K562 (cell line): Measurements from ENCODE around the gene CEMIP. TPM values are rescaled to one million over a fixed set of nuclear protein-coding genes. Genes with fewer than 3 reads are reported as not detected.
A peak's percentile ranks its signal among the peaks of the same experiment; 100 is the strongest.

ENCODE experiments used
- ATAC-seq: fragments of 200-7000 bp; cut with Tn5 transposase; 3 replicates; pipeline ENCODE4 v1.9.1; 2020; ENCODE audit warnings: moderate library complexity
- BruUV-seq: library from RNA; stranded (reverse); fragments of 400-500 nt; replicated peaks from 2 replicates; lab custom pipeline; 2021; lab: Mats Ljungman, UMichigan
- CTCF ChIA-PET: fragments of 300-600 bp; formaldehyde crosslinking; extraction: SDS; loops from one replicate; lab custom pipeline; 2021; ENCODE audit warnings: low intra/inter-chr PET ratio; lab: Yijun Ruan, JAX
- POLR2A ChIA-PET: fragments of 300-600, 350-650 bp; sonication (Branson Sonifier 250); formaldehyde crosslinking; extraction: SDS; loops from one replicate; lab custom pipeline; 2021; ENCODE audit warnings: antibody characterized with exemption, inconsistent platforms; lab: Yijun Ruan, JAX
- DNase-seq, 4 experiments: peaks; one replicate each; pipeline versions ENCODE4 v3.0.0 to v3.0.0-alpha.2; 2011 to 2018; ENCODE audit warnings: low spot score in 3 of 4, mixed read lengths in 3 of 4; ENCODE audit errors: extremely low read depth in 1 of 4
- FAIRE-seq: peaks from 2 replicates; lab custom pipeline; 2011; peaks lifted over from hg19 to GRCh38; lab: Jason Lieb, UNC
- H2AFZ ChIP-seq: 2 replicates; pipeline ENCODE4 v1.6.0; 2011; ENCODE audit warnings: low read depth, low read length, control low read depth, inconsistent platforms
- H3K27ac ChIP-seq: fragments of 200-600 bp; 3 replicates; pipeline ENCODE4 v1.8.0; 2011; ENCODE audit warnings: low read depth, mild to moderate bottlenecking, control low read depth, inconsistent platforms, low read length, moderate library complexity, mixed read lengths; ENCODE audit errors: extremely low read depth
- H3K27me3 ChIP-seq, 2 experiments: fragments of 300-600 bp in 1 of 2; 2 replicates in 1 of 2; 3 replicates in 1 of 2; pipeline versions ENCODE4 v1.6.0 to v1.8.0; 2011; ENCODE audit warnings: inconsistent platforms in 2 of 2, low read length in 2 of 2, mild to moderate bottlenecking in 1 of 2, mixed read lengths in 1 of 2, moderate library complexity in 1 of 2; ENCODE audit not compliant: control insufficient read depth in 2 of 2, insufficient read depth in 2 of 2
- H3K36me3 ChIP-seq: fragments of 300-600 bp; 3 replicates; pipeline ENCODE4 v1.8.0; 2011; ENCODE audit warnings: mild to moderate bottlenecking, low read length, inconsistent platforms; ENCODE audit not compliant: control insufficient read depth, insufficient read depth
- H3K4me1 ChIP-seq, 2 experiments: fragments of 200-600 bp in 1 of 2; replicated peaks in 1 of 2; 2 replicates in 1 of 2; 3 replicates in 1 of 2; pipeline versions ENCODE4 v1.5.1 to v1.8.0; 2011; ENCODE audit warnings: inconsistent platforms in 2 of 2, low read length in 2 of 2, mild to moderate bottlenecking in 1 of 2, mixed read lengths in 1 of 2, moderate library complexity in 1 of 2; ENCODE audit not compliant: control insufficient read depth in 2 of 2, insufficient read depth in 2 of 2
- H3K4me2 ChIP-seq: 2 replicates; pipeline ENCODE4 v1.6.1; 2011; ENCODE audit warnings: low read length, control low read depth, inconsistent platforms, mixed read lengths; ENCODE audit not compliant: insufficient read depth
- H3K4me3 ChIP-seq: fragments of 200-600 bp; sonication (generic), shearing (Covaris generic); 2 replicates; pipeline ENCODE4 v1.5.1; 2016; ENCODE audit warnings: control low read depth, inconsistent platforms
- H3K79me2 ChIP-seq: fragments of 200-600 bp; 3 replicates; pipeline ENCODE4 v1.8.0; 2011; ENCODE audit warnings: low read length, inconsistent platforms; ENCODE audit not compliant: control insufficient read depth, insufficient read depth
- H3K9ac ChIP-seq, 2 experiments: 2 replicates each; pipeline versions ENCODE4 v1.6.0 to v1.6.1; 2011; ENCODE audit warnings: low read depth in 2 of 2, low read length in 2 of 2, control low read depth in 1 of 2, inconsistent platforms in 1 of 2, mild to moderate bottlenecking in 1 of 2, mixed read lengths in 1 of 2; ENCODE audit not compliant: insufficient read depth in 1 of 2
- H3K9me1 ChIP-seq: one replicate; pipeline ENCODE4 v1.6.0; 2011; ENCODE audit warnings: inconsistent platforms, mild to moderate bottlenecking, low read length, moderate library complexity; ENCODE audit not compliant: control insufficient read depth, insufficient read depth
- H3K9me3 ChIP-seq: replicated peaks from 2 replicates; pipeline ENCODE4 v1.5.1; 2011; ENCODE audit warnings: low read depth, low read length, inconsistent platforms; ENCODE audit not compliant: control insufficient read depth, insufficient read depth
- H4K20me1 ChIP-seq: replicated peaks from 2 replicates; pipeline ENCODE4 v1.6.1; 2011; ENCODE audit warnings: low read length, inconsistent platforms, mixed read lengths; ENCODE audit not compliant: control insufficient read depth, insufficient read depth
- CREM ChIP-seq: IDR thresholded peaks from 2 replicates; pipeline ENCODE4 v1.6.1; 2014; ENCODE audit warnings: antibody characterized with exemption, low read depth
- ETS2 ChIP-seq: IDR thresholded peaks from 2 replicates; pipeline ENCODE4 v1.6.1; 2016; ENCODE audit warnings: borderline replicate concordance, missing genetic modification characterization, mild to moderate bottlenecking, moderate library complexity, missing compliant biosample characterization; ENCODE audit not compliant: poor library complexity, severe bottlenecking
- GTF2A2 ChIP-seq: IDR thresholded peaks from 2 replicates; pipeline ENCODE4 v1.6.1; 2016; ENCODE audit warnings: mild to moderate bottlenecking, missing genetic modification characterization, missing compliant biosample characterization
- HIVEP1 ChIP-seq: fragments of 250-450 bp; sonication (Bioruptor Pico); IDR thresholded peaks from 2 replicates; pipeline ENCODE4 v1.4.0; 2020; ENCODE audit warnings: mild to moderate bottlenecking
- HNRNPH1 ChIP-seq: fragments of 200-400 bp; formaldehyde crosslinking; optimal IDR thresholded peaks from 2 replicates; pipeline ENCODE3; 2017; ENCODE audit warnings: low read depth, mild to moderate bottlenecking, low read length, moderate library complexity
- SRF ChIP-seq, 2 experiments: fragments of 250-450, 450-650 bp in 1 of 2; sonication (Bioruptor Pico) in 1 of 2; sonication (generic) in 1 of 2; formaldehyde crosslinking; IDR thresholded peaks; 2 replicates each; pipeline versions ENCODE4 v1.5.0 to v1.5.1; 2020 to 2022; ENCODE audit warnings: mild to moderate bottlenecking in 1 of 2, missing genetic modification reagents in 1 of 2
- ZEB2 ChIP-seq: fragments of 450-650 bp; IDR thresholded peaks from 2 replicates; pipeline ENCODE4 v1.6.1; 2016
- ZFP36 ChIP-seq: fragments of 150-350 bp; IDR thresholded peaks from 2 replicates; pipeline ENCODE4 v1.6.1; 2018; ENCODE audit warnings: low read length, low read depth; ENCODE audit not compliant: partially characterized antibody
- WGBS: fragments of 100-300 bp; shearing (Covaris generic); methylation state at CpG from one replicate; pipeline ENCODE4 v1.1.6; 2016; ENCODE audit warnings: low coverage, mixed read lengths; ENCODE audit not compliant: insufficient coverage; ENCODE audit errors: missing lambda C conversion rate; 5-methylcytosine and 5-hydroxymethylcytosine counted together
- in situ Hi-C: fragments of 300-500 bp; cut with MboI; formaldehyde crosslinking; loops from 4 replicates; pipeline ENCODE4 v1.15.0; 2018; ENCODE audit warnings: inconsistent platforms, mixed read lengths
- intact Hi-C: fragments of 100-400 bp; cut with micrococcal nuclease; formaldehyde crosslinking; loops from 2 replicates; pipeline ENCODE4 v1.14.2; 2022
- polyA plus RNA-seq, 8 experiments: library from polyadenylated mRNA; depleted of rRNA in 4 of 8; stranded (reverse) in 5 of 8; unstranded in 3 of 8; fragments of >200 nt; fragmentation: Nextera tagmentation in 2 of 8; fragmentation: Illumina TruSeq in 1 of 8; extraction: Ambion mirVana in 2 of 8; extraction: Trizol in 1 of 8; gene quantifications; 2 replicates each; pipeline versions ENCODE4 v1.2.1 to v1.2.3, GENCODE V29; 2011 to 2014; ENCODE audit warnings: inconsistent platforms in 1 of 8, missing spikeins in 1 of 8
- total RNA-seq, 7 experiments: library from RNA; depleted of rRNA in 6 of 7; stranded (reverse); fragments of >200 nt in 6 of 7; fragmentation: Illumina TruSeq in 2 of 7; extraction: Trizol in 2 of 7; gene quantifications; 2 replicates each; pipeline versions ENCODE4 v1.2.1 to v1.2.3, GENCODE V29; 2011 to 2021; ENCODE audit warnings: low replicate concordance in 1 of 7
- TF ChIP-seq, protein P1 (sequence below), 2 experiments: fragments of 450-650 bp in 1 of 2; sonication (generic) in 1 of 2; formaldehyde crosslinking in 1 of 2; IDR thresholded peaks in 1 of 2; conservative IDR thresholded peaks in 1 of 2; 2 replicates each; pipeline versions ENCODE4 v1.6.1 to v1.8.1; 2016 to 2023; ENCODE audit warnings: mild to moderate bottlenecking in 2 of 2, moderate library complexity in 2 of 2, inconsistent platforms in 1 of 2, missing genetic modification reagents in 1 of 2
- TF ChIP-seq, protein P2 (sequence below): fragments of 450-650 bp; formaldehyde crosslinking; IDR thresholded peaks from 2 replicates; pipeline ENCODE4 v1.4.0; 2020; ENCODE audit warnings: mild to moderate bottlenecking, mixed read lengths
- TF ChIP-seq, protein P3 (sequence below): sonication (generic); formaldehyde crosslinking; IDR thresholded peaks from 2 replicates; pipeline ENCODE4 v1.8.0; 2022; ENCODE audit warnings: mild to moderate bottlenecking, missing genetic modification reagents

Gene CEMIP
- total and polyA plus RNA-seq, 9 of the 15 experiments (the other 6 are each of a cell fraction or from before 2014, with no cell fraction given) = 0.33 TPM; not detected in 8

GRCh38 chr15:80918196-80918783 lies 139.1 kb downstream of the CEMIP start:
- Histone ChIP-seq H3K4me1 (no peaks in the 10 kb centered on the region; a peak in 1 of 5 replicates), H3K4me2 (no peak overlapping the region), H3K79me2 (no peaks in the 10 kb centered on the region), H4K20me1 (peaks cover 3% of the 10 kb centered on the region), H3K27ac (no peak overlapping the region), H3K27me3 (peaks cover 14 to 54% of the 10 kb centered on the region in 2 experiments; a peak in 4 of 5 replicates), H3K36me3 (no peaks in the 10 kb centered on the region), H3K9ac (no peak overlapping the region), H3K9me1 (no peaks in the 10 kb centered on the region), H3K9me3 (no peaks in the 10 kb centered on the region), H3K4me3 (no peak overlapping the region), H2AFZ (no peak overlapping the region)
- FAIRE-seq (no peak), DNase-seq (no peak), ATAC-seq (no peak)
- BruUV-seq = no TSS peak
- in situ Hi-C loops (no loop called here), intact Hi-C loops (no loop called here)
- no peak for TF ChIP-seq CREM
- TF ChIP-seq, protein P1, sequence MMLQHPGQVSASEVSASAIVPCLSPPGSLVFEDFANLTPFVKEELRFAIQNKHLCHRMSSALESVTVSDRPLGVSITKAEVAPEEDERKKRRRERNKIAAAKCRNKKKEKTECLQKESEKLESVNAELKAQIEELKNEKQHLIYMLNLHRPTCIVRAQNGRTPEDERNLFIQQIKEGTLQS (IDR thresholded peaks at IDR 0.05) = peak; percentile 60
- TF ChIP-seq, protein P1 (CRISPR knock-in tag; conservative IDR thresholded peaks at IDR 0.05) = no peak
- no peak for TF ChIP-seq ZFP36
- POLR2A ChIA-PET = no interaction called here
- CTCF ChIA-PET = no interaction called here
- WGBS = 1% methylated on average over 5 of the region's 5 CpGs

DNA sequence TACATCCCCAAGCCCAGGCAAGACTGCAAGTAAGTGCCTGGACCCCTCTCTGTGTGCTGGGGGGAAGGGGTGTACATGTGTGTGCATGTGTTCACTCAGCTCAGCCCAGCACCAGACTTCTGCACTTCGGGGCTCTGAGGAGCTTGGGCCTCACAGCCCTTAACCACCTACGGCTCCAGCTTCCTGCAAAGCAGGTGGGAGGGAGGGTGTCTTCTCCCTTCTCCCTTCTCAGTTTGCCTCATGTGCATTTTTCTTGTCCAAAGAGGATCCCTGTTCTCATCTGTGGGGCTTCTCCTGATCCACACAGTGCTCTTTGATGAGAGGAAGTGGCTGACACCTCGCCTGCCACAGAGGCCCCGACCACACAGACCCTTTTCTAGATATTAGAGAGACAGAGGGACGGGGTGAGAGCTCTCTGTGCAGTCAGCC lies 141.1 kb downstream of the CEMIP start:
- BruUV-seq = no TSS peak
- FAIRE-seq = no peak
- no peak for DNase-seq
- no peak overlapping the region for H3K4me2 ChIP-seq
- H3K27ac ChIP-seq = no peak overlapping the region
- ChIA-PET POLR2A (no interaction called here), CTCF (no interaction called here)
- no peaks in the 10 kb centered on the region for H3K79me2 ChIP-seq
- intact Hi-C loops = no loop called here
- peaks cover 6% of the 10 kb centered on the region for H4K20me1 ChIP-seq
- WGBS = 4% methylated on average over 5 of the region's 5 CpGs
- H3K4me1 ChIP-seq = no peaks in the 10 kb centered on the region
- H3K36me3 ChIP-seq = no peaks in the 10 kb centered on the region
- H3K27me3 ChIP-seq = peaks cover 14 to 62% of the 10 kb centered on the region in 2 experiments; a peak in 3 of 5 replicates
- no peak overlapping the region for H3K4me3 ChIP-seq
- no peaks in the 10 kb centered on the region for H3K9me3 ChIP-seq
- H3K9me1 ChIP-seq = no peaks in the 10 kb centered on the region
- in situ Hi-C loops = no loop called here
- no peak overlapping the region for H3K9ac ChIP-seq
- no peak for ATAC-seq
- no peak overlapping the region for H2AFZ ChIP-seq
- TF ChIP-seq GTF2A2 (tag) (no peak), SRF (CRISPR knock-in tag; IDR thresholded peaks at IDR 0.05) (no peak), HIVEP1 (no peak), HNRNPH1 (no peak), ETS2 (tag) (no peak), ZEB2 (no peak)
- TF ChIP-seq, protein P2, sequence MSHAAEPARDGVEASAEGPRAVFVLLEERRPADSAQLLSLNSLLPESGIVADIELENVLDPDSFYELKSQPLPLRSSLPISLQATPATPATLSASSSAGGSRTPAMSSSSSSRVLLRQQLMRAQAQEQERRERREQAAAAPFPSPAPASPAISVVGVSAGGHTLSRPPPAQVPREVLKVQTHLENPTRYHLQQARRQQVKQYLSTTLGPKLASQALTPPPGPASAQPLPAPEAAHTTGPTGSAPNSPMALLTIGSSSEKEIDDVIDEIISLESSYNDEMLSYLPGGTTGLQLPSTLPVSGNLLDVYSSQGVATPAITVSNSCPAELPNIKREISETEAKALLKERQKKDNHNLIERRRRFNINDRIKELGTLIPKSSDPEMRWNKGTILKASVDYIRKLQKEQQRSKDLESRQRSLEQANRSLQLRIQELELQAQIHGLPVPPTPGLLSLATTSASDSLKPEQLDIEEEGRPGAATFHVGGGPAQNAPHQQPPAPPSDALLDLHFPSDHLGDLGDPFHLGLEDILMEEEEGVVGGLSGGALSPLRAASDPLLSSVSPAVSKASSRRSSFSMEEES (CRISPR knock-in tag) = no peak
- TF ChIP-seq, protein P3, sequence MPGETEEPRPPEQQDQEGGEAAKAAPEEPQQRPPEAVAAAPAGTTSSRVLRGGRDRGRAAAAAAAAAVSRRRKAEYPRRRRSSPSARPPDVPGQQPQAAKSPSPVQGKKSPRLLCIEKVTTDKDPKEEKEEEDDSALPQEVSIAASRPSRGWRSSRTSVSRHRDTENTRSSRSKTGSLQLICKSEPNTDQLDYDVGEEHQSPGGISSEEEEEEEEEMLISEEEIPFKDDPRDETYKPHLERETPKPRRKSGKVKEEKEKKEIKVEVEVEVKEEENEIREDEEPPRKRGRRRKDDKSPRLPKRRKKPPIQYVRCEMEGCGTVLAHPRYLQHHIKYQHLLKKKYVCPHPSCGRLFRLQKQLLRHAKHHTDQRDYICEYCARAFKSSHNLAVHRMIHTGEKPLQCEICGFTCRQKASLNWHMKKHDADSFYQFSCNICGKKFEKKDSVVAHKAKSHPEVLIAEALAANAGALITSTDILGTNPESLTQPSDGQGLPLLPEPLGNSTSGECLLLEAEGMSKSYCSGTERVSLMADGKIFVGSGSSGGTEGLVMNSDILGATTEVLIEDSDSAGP (CRISPR knock-in tag) = no peak
